ENCODE data around the gene TRIM17.

The TRIM17 gene

DNA sequence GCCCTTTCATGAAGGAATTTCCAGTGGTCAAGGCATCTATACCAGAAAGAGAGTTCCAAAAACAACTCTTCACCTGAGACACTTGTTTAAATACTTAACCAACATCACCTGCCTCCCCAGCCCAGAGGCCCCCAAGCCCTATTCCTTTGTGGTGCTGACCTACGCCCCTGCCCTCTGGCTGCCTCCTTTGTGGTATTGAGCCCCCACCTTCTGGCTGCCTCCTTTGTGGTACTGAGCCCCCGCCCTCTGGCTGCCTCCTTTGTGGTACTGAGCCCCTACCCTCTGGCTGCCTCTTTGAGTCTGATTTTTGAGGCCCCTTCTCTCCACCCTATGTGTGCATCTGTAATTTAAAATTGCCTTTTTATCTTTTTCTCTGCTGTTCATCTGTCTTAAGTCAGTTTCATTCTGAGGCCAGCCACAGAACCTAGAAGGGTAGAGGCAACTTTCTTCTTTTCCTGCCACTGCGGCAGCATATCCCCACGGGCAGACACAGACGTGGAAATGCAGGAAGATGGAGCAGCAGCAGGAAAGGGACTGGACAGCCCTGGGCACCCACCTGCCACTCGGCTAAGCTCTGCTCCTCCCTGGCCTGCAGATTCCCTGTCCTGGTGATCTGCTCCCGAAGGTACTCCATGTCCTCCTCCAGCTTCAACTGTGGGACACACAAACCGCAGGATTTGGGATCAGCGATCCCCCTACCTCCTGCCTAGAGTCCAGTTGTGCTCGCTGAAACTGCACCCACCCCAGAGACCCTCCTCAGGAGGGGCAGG lies 3.2 kb downstream of the TRIM17 start:
- Histone ChIP-seq H3K4me1 (ENCODE audit: insufficient read depth, poor library complexity, severe bottlenecking) (peaks cover 10% of the 10 kb centered on the region), H3K36me3 (ENCODE audit: low read depth) (no peaks in the 10 kb centered on the region), H3K27ac (ENCODE audit: poor library complexity, severe bottlenecking) (no peak overlapping the region), H3K9me3 (ENCODE audit: severe bottlenecking) (no peaks in the 10 kb centered on the region), H3K27me3 (ENCODE audit: insufficient read depth, poor library complexity, severe bottlenecking) (no peaks in the 10 kb centered on the region), H3K4me3 (ENCODE audit: severe bottlenecking) (no peak overlapping the region)
- DNase-seq (ENCODE audit: low spot score) (no peak), ATAC-seq (ENCODE audit: low read depth) (no peak)
- no peak for TF ChIP-seq CTCF (IDR thresholded peaks at IDR 0.05; ENCODE audit: poor library complexity, severe bottlenecking)

- Histone ChIP-seq H3K4me3 (ENCODE audit: severe bottlenecking) (no peak overlapping the region), H3K36me3 (ENCODE audit: low read depth) (no peaks in the 10 kb centered on the region), H3K27me3 (ENCODE audit: insufficient read depth, poor library complexity, severe bottlenecking) (no peaks in the 10 kb centered on the region), H3K27ac (ENCODE audit: poor library complexity, severe bottlenecking) (no peak overlapping the region), H3K4me1 (ENCODE audit: insufficient read depth, poor library complexity, severe bottlenecking) (no peaks in the 10 kb centered on the region), H3K9me3 (ENCODE audit: severe bottlenecking) (no peaks in the 10 kb centered on the region)
- DNase-seq (ENCODE audit: low spot score) (no peak), ATAC-seq (ENCODE audit: low read depth) (no peak)
- TF ChIP-seq CTCF (IDR thresholded peaks at IDR 0.05; ENCODE audit: poor library complexity, severe bottlenecking): no peak
Measured at GRCh38 chr1:228411548-228412430, 4.9 kb downstream of the TRIM17 start.

GRCh38 chr1:228411121-228411520 lies 5.5 kb downstream of the TRIM17 start:
- Histone ChIP-seq H3K4me1 (ENCODE audit: insufficient read depth, poor library complexity, severe bottlenecking) (no peaks in the 10 kb centered on the region), H3K9me3 (ENCODE audit: severe bottlenecking) (no peaks in the 10 kb centered on the region), H3K27ac (ENCODE audit: poor library complexity, severe bottlenecking) (no peak overlapping the region), H3K36me3 (ENCODE audit: low read depth) (no peaks in the 10 kb centered on the region), H3K4me3 (ENCODE audit: severe bottlenecking) (no peak overlapping the region), H3K27me3 (ENCODE audit: insufficient read depth, poor library complexity, severe bottlenecking) (no peaks in the 10 kb centered on the region)
- TF ChIP-seq CTCF (IDR thresholded peaks at IDR 0.05; ENCODE audit: poor library complexity, severe bottlenecking): no peak
- ATAC-seq (ENCODE audit: low read depth) (no peak), DNase-seq (ENCODE audit: low spot score) (no peak)

DNA sequence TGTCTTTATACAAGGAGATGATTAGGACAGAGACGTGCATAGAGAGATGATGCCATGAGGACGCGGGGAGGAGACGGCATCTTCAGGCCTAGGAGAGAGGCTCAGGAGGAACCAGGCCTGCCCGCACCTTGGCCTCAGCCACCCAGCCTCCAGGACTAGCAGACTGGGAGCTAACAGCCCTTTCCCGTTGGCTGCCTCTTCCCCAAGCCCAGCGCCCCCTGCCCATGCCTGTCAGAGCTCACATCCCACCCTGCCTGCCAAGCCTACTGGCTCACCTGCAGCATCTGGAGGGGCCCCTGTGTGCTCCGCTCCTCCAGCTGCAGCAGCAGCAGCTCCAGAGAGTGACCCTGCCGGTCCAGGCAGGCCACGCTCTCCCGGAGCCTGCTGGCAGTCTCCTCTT lies 6.0 kb downstream of the TRIM17 start:
- Histone ChIP-seq H3K27ac (ENCODE audit: poor library complexity, severe bottlenecking) (no peak overlapping the region), H3K36me3 (ENCODE audit: low read depth) (no peaks in the 10 kb centered on the region), H3K9me3 (ENCODE audit: severe bottlenecking) (no peaks in the 10 kb centered on the region), H3K4me1 (ENCODE audit: insufficient read depth, poor library complexity, severe bottlenecking) (no peaks in the 10 kb centered on the region), H3K27me3 (ENCODE audit: insufficient read depth, poor library complexity, severe bottlenecking) (no peaks in the 10 kb centered on the region), H3K4me3 (ENCODE audit: severe bottlenecking) (no peak overlapping the region)
- DNase-seq (ENCODE audit: low spot score) (no peak), ATAC-seq (ENCODE audit: low read depth) (no peak)
- no peak for TF ChIP-seq CTCF (IDR thresholded peaks at IDR 0.05; ENCODE audit: poor library complexity, severe bottlenecking)

Measured in RWPE2 (cell line).